Endothelial cell (in vitro differentiated cells): Measurements from ENCODE around the gene ETV6. TPM values are rescaled to one million over a fixed set of nuclear protein-coding genes. Genes with fewer than 3 reads are reported as not detected.

Experiments used
- DNase-seq: peaks from one replicate; pipeline ENCODE4 v3.0.0; 2021; ENCODE audit warnings: low spot score
- H3K27ac Mint-ChIP-seq: one replicate; pipeline ENCODE4 v1.8.0; 2021; ENCODE audit warnings: mixed read lengths, inconsistent platforms; ENCODE audit not compliant: unreplicated experiment
- H3K27me3 Mint-ChIP-seq: one replicate; pipeline ENCODE4 v1.8.0; 2021; ENCODE audit warnings: mild to moderate bottlenecking, moderate library complexity, mixed read lengths, inconsistent platforms; ENCODE audit not compliant: unreplicated experiment
- H3K36me3 Mint-ChIP-seq: one replicate; pipeline ENCODE4 v1.8.0; 2021; ENCODE audit warnings: mild to moderate bottlenecking, low read depth, mixed read lengths, inconsistent platforms; ENCODE audit not compliant: unreplicated experiment
- H3K4me1 Mint-ChIP-seq: one replicate; pipeline ENCODE4 v1.8.0; 2021; ENCODE audit warnings: mild to moderate bottlenecking, mixed read lengths, inconsistent platforms; ENCODE audit not compliant: unreplicated experiment
- H3K4me3 Mint-ChIP-seq: one replicate; pipeline ENCODE4 v1.8.0; 2021; ENCODE audit warnings: mild to moderate bottlenecking, mixed read lengths, inconsistent platforms; ENCODE audit not compliant: unreplicated experiment
- H3K9me3 Mint-ChIP-seq: one replicate; pipeline ENCODE4 v1.8.0; 2021; ENCODE audit warnings: mixed read lengths, inconsistent platforms; ENCODE audit not compliant: unreplicated experiment
- CTCF ChIP-seq: fragments of 200-600 bp; sonication (generic); IDR thresholded peaks from one replicate; pipeline ENCODE4 v1.5.0; 2021; ENCODE audit warnings: antibody characterized with exemption; ENCODE audit not compliant: unreplicated experiment
- total RNA-seq: library from RNA; stranded (reverse); fragmentation: NEBNext Ultra II Directional; extraction: Animal tissue kit (Norgen Biotek cat#: 25700); gene quantifications from one replicate; pipeline ENCODE4 v1.2.1, GENCODE V29; 2021; ENCODE audit not compliant: unreplicated experiment

The ETV6 gene
- total RNA-seq, 1 donor from 2014 or later = 98.7 TPM

GRCh38 chr12:11768233-11768965, 118.9 kb downstream of the ETV6 start:
- no peak overlapping the region for H3K4me3 Mint-ChIP-seq
- H3K27ac Mint-ChIP-seq = no peak overlapping the region
- no peaks in the 10 kb centered on the region for H3K9me3 Mint-ChIP-seq
- DNase-seq = no peak
- H3K36me3 Mint-ChIP-seq = peaks cover 50% of the 10 kb centered on the region
- peaks cover 65% of the 10 kb centered on the region for H3K4me1 Mint-ChIP-seq
- no peak for TF ChIP-seq CTCF
- H3K27me3 Mint-ChIP-seq = peaks cover 5% of the 10 kb centered on the region

GRCh38 chr12:11769723-11770514, 120.4 kb downstream of the ETV6 start:
- H3K27me3 Mint-ChIP-seq = peaks cover 8% of the 10 kb centered on the region
- H3K27ac Mint-ChIP-seq = peak overlapping the region; percentile 15
- peaks cover 54% of the 10 kb centered on the region for H3K36me3 Mint-ChIP-seq
- no peaks in the 10 kb centered on the region for H3K9me3 Mint-ChIP-seq
- no peak for TF ChIP-seq CTCF
- H3K4me1 Mint-ChIP-seq = peaks cover 61% of the 10 kb centered on the region
- H3K4me3 Mint-ChIP-seq = peak overlapping the region; percentile 58
- DNase-seq = no peak

GRCh38 chr12:11771356-11771755, 121.9 kb downstream of the ETV6 start:
- DNase-seq = no peak
- Mint-ChIP-seq H3K27me3 (peaks cover 5% of the 10 kb centered on the region), H3K4me3 (no peak overlapping the region), H3K4me1 (peaks cover 55% of the 10 kb centered on the region), H3K36me3 (peaks cover 51% of the 10 kb centered on the region), H3K9me3 (no peaks in the 10 kb centered on the region), H3K27ac (peak overlapping the region; percentile 33)
- TF ChIP-seq CTCF = no peak

GRCh38 chr12:11771895-11772502, 122.5 kb downstream of the ETV6 start:
- peaks cover 53% of the 10 kb centered on the region for H3K4me1 Mint-ChIP-seq

More at GRCh38 chr12:11771895-11772502, 122.5 kb downstream of the ETV6 start:
- no peak for TF ChIP-seq CTCF
- no peak overlapping the region for H3K27ac Mint-ChIP-seq
- H3K9me3 Mint-ChIP-seq = no peaks in the 10 kb centered on the region
- DNase-seq = no peak
- H3K27me3 Mint-ChIP-seq = peaks cover 4% of the 10 kb centered on the region
- no peak overlapping the region for H3K4me3 Mint-ChIP-seq
- peaks cover 45% of the 10 kb centered on the region for H3K36me3 Mint-ChIP-seq
